SH-SY5Y (cell line): ENCODE results near the gene HSF4.

ENCODE experiments used
- GATA2 ChIP-seq: IDR thresholded peaks from 2 replicates; pipeline ENCODE4 v1.6.1; 2011; ENCODE audit warnings: mild to moderate bottlenecking, low read depth, low read length
- GATA3 ChIP-seq: IDR thresholded peaks from 2 replicates; pipeline ENCODE4 v1.6.1; 2011; ENCODE audit warnings: low read depth, mild to moderate bottlenecking, low read length, moderate library complexity

DNA sequence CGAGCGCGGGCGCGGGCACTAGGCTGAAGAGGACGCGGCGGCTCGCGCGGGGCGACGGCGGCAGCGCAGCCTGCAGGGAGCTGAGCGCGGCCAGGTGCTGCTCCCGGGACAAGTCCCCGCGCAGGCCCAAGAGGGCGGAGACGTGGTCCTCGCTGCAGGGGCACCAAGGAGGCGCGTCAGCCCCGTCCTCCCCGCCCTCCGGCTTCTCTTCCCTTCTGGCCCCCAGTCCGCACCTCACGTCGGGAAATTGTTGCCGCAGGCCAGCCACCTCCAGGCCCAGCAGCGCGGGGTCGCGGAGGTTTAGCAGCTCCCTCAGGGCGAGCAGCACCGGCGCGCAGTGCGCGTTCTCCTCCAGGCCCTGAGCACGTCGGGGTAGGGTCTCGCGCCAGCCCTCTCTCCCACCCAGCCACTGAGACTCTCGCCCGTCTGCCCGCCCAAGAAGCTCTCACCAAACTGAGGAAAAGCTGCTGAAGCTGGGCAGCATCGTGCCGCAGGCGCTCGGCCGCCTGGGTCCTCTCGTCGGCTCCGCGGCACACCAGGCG is 20.0 kb downstream of the HSF4 start:
- TF ChIP-seq GATA2 (no peak), GATA3 (no peak)
